GM12874 (cell line): ENCODE results near the gene SRPX.

Source experiments
- TF ChIP-seq, protein P1 (sequence below): IDR thresholded peaks from 2 replicates; pipeline ENCODE4 v1.5.1; 2011; ENCODE audit warnings: low read depth, mild to moderate bottlenecking, control low read depth, low read length, moderate library complexity; ENCODE audit not compliant: insufficient read depth

The SRPX gene

DNA sequence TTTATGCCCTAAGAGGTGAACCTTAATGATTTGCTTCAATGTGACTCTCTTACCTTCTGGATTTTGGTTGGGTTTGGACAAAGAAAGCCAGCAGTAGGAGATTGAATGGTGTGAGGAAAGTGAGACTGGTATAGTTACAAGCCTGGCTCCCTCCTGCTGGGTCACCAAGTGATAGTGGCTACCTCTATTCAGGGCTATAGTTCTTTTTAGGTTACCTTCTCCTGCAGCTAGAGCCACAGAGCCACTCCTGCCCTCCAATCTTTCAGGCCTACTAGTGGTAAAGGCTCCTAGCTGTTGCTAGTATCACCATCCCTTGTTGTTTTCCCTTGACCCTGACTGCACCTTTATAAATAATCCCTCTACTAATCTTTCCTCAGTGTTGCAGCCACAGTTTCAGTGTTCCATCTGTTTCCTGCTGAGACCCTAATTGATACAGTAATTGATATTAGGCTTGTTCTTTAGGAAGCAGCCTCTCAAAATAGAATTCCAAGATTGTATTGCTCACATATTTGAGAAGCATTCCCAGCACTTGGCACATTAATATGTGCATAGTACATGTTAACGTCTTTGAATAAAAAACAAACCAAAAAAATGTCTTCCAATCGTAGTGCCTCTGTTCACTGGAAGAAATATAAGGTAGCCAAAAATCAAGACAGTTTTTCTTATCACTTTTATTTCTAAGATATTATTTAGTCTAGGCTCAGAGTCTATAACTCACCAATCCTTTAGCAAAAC lies 82.3 kb downstream of the SRPX start:
- TF ChIP-seq, protein P1, sequence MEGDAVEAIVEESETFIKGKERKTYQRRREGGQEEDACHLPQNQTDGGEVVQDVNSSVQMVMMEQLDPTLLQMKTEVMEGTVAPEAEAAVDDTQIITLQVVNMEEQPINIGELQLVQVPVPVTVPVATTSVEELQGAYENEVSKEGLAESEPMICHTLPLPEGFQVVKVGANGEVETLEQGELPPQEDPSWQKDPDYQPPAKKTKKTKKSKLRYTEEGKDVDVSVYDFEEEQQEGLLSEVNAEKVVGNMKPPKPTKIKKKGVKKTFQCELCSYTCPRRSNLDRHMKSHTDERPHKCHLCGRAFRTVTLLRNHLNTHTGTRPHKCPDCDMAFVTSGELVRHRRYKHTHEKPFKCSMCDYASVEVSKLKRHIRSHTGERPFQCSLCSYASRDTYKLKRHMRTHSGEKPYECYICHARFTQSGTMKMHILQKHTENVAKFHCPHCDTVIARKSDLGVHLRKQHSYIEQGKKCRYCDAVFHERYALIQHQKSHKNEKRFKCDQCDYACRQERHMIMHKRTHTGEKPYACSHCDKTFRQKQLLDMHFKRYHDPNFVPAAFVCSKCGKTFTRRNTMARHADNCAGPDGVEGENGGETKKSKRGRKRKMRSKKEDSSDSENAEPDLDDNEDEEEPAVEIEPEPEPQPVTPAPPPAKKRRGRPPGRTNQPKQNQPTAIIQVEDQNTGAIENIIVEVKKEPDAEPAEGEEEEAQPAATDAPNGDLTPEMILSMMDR = no peak

- TF ChIP-seq, protein P1 = no peak
Measured at GRCh38 chrX:38129366-38129765, 91.3 kb downstream of the SRPX start.

DNA sequence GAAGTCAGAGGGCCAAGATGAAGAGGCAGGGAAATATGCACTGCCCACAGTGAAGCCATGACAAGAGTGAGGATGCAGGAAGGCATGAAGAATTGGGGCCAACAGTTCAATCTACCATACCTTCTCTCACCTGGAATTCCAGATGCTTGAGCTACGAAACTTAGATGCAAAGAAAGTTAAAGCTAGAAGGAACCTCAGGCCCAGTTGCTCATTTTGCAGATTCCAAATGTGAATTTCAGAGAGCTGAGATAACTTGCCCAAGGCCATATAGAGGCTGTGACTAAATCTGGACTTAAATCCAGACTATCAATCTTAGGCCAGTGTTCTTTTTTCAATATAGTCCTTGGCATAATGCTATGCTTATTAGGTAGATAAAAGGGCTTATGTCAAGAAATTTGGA lies 92.7 kb downstream of the SRPX start:
- TF ChIP-seq, protein P1 = no peak

- TF ChIP-seq, protein P1 = no peak
Measured at GRCh38 chrX:38126179-38126578, 94.5 kb downstream of the SRPX start.

- TF ChIP-seq, protein P1 = no peak
Measured at GRCh38 chrX:38124000-38124399, 96.7 kb downstream of the SRPX start.

- TF ChIP-seq, protein P1 = no peak
Measured at GRCh38 chrX:38117485-38117884, 103.2 kb downstream of the SRPX start.

DNA sequence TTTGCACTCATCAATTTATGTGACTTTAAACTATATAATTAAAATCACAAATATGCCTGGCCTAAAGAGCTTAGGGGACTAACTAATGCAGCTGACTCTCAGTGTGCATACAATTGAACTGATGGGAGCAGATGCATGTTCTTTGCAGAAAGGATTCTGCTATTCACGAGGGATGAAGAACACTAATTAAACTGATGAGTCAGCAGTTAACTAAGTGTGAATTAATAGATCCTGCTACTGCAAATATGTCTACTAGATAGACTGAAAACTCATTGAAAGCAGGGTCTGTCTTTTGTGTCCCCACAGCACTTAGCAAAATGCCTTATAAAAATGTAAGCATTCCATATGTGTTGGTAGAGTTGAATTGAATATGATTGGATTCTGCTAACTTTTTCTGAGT lies 104.0 kb downstream of the SRPX start:
- TF ChIP-seq, protein P1 = no peak

- TF ChIP-seq, protein P1 = no peak
Measured at GRCh38 chrX:38112566-38112965, 108.1 kb downstream of the SRPX start.
